ENCODE results near the gene IRAK3.

DNA sequence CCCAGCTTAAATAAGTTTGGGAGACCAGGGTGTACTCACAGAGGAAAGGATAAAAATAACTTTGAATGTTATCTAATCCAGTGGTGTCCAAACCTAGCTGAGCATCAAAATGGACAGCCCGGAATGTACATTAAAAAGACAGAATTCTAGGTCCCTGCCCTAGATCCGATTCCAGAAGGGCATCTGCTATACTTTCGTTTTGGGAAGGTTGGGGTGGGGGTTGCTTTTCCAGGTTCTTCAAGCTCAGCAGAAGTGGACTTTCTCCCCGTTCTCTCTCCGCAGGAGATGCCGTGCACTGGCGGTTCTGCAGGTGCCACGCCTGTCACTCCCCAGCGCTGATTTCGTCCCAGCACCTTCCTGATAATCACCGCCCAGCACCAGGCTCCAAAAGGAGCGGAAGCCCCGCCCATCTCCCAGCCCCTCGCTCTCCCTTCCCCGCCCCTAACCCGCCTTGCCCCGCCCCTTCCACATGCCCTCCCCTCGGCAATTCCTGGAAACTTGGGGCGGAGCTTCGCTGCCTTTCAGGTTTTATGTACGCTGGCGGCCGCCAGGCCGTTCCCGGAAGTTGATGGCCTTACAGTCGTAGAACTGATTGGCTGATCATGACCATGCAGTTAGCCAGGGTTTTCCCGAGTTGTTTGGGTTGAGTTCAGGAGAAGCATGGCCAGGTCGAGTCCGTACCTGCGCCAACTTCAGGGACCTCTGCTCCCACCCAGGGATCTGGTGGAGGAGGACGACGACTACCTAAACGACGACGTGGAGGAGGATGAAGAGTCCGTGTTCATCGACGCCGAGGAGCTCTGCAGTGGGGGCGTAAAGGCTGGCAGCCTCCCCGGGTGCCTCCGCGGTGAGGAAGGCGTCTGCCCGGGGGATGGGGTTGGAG is 113.2 kb downstream of the IRAK3 start, which contains the start of gene HELB:
- TF ChIP-seq, protein P1, sequence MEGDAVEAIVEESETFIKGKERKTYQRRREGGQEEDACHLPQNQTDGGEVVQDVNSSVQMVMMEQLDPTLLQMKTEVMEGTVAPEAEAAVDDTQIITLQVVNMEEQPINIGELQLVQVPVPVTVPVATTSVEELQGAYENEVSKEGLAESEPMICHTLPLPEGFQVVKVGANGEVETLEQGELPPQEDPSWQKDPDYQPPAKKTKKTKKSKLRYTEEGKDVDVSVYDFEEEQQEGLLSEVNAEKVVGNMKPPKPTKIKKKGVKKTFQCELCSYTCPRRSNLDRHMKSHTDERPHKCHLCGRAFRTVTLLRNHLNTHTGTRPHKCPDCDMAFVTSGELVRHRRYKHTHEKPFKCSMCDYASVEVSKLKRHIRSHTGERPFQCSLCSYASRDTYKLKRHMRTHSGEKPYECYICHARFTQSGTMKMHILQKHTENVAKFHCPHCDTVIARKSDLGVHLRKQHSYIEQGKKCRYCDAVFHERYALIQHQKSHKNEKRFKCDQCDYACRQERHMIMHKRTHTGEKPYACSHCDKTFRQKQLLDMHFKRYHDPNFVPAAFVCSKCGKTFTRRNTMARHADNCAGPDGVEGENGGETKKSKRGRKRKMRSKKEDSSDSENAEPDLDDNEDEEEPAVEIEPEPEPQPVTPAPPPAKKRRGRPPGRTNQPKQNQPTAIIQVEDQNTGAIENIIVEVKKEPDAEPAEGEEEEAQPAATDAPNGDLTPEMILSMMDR (IDR thresholded peaks at IDR 0.05) = no peak
- TF ChIP-seq POLR2A (IDR thresholded peaks at IDR 0.05; ENCODE audit: low read depth) = no peak

Measured in esophagus muscularis mucosa (tissue), 3 donors.